Measurements from ENCODE around the gene MLLT3.

Gene MLLT3

GRCh38 chr9:20407013-20407412 is 215.3 kb downstream of the MLLT3 start:
- no peak for DNase-seq

- DNase-seq: no peak
Measured at GRCh38 chr9:20406344-20406743, 216.0 kb downstream of the MLLT3 start.

- DNase-seq: no peak
Measured at GRCh38 chr9:20405616-20406015, 216.7 kb downstream of the MLLT3 start.

- no peak for DNase-seq
Measured at GRCh38 chr9:20405078-20405477, 217.2 kb downstream of the MLLT3 start.

- no peak for DNase-seq
Measured at GRCh38 chr9:20404192-20404813, 218.0 kb downstream of the MLLT3 start.

DNA sequence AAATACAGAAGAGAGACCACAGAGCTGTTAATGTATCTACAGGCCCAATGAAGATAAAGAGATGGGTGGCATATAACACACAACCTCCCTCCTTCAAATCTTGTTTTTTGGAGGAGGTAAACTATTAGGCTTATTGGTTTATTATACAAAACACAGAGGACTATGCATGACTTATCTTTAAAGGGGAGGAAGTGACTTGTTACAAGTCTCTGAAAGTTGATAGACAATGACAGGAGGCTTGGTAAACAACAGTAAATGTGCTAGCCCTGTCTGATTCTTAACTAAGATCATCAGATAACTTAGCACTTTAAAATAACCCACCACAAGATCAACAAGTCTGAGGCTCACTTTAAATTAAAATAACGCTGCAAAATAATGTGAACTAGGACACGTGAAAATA is 219.0 kb downstream of the MLLT3 start:
- no peak for DNase-seq

GRCh38 chr9:20402273-20402875 is 219.9 kb downstream of the MLLT3 start:
- DNase-seq: no peak

DNA sequence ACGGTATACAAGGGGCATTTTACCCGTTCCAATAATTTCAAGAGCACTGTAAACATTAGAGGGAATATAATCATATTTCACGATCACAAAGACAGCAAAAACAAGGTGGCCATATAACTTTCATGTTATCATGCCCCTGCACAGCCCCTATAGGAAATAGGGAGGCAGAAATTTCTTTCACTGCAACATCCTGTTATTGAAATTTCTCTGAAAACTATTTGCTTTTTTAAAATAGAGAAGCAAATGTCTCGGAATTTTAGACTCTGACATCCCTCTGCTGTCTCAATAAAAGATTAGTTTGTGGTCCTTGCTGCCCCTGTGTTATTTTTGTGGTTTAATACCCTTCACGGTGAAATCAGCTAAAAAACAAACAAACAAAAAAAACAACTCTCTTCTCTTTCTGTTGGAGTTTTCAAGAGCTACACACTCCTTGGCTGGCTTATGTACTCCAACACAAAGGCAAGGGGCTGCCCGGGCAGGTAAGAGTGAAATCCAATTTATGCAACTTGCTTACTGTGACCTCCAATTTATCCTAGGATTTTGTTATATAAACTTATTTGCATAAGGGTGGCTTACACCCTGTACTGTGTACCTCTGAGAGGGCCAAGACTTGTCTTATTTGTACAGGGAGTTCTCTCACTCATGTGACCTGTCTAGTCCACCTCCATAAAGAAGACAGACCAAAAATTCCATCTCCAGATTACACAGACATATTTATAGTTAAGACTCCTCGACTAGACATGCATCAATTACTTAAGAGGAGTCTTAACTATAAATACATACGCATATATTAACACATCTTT is 223.6 kb downstream of the MLLT3 start:
- no peak for DNase-seq

DNA sequence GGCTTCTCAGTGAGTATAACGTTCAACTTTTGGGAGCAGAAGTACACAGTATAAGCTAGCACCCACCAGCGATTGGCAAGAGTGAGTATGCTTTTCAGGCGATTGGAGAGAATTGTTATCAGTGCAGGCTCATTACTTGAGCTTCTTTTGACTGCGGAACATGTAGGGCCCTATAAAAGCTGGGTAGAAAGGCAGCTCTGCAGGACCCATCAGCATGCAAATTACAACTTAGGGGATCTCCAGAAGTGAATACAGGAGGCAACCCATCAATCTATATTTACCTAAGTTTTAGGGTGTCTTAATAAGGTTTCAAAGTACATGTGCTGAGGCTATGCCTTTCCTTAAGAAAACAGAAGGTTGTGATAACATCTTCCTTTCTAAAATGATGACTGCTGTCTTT is 225.0 kb downstream of the MLLT3 start:
- no peak for DNase-seq

- DNase-seq: no peak
Measured at GRCh38 chr9:20396509-20396908, 225.8 kb downstream of the MLLT3 start.

DNA sequence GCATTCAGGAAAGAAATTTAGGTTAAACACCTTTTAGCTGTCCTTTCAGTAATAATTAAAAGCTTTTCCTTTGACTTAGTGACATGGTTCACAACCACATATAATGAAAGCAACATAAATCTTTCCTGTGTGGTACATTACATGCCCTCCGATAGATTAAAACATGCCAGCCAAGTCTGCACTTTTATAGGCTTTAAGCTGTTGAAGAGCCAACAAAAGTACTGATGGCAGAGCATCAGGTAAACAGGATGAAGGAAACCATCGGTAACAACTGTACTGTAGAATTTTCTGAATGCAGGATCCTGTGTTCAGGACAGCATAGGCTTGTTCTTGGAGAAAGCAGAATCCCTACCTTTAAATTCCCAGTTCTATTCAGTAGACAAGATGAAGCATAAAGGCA is 226.6 kb downstream of the MLLT3 start:
- DNase-seq: no peak

DNA sequence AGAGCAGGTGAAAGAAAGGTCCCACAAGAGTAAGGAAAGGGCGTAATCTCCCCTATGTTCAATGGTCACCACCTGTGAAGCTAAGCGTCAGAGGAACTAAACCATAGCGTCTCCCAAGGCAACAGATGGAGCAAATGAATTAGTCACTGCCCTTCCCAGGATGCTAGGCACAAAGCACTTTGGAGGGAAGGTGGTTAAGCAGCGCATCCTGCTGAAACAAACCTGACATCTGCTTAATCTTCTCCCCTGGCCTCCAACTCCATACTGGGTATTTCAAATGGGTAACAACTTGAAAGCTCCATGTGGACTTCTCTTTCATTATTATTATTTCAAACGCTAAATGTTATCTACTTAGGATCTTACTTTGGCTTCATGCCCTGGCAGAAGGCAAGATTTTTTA is 227.3 kb downstream of the MLLT3 start:
- no peak for DNase-seq

GRCh38 chr9:20391208-20391607 is 231.1 kb downstream of the MLLT3 start:
- DNase-seq: no peak

DNA sequence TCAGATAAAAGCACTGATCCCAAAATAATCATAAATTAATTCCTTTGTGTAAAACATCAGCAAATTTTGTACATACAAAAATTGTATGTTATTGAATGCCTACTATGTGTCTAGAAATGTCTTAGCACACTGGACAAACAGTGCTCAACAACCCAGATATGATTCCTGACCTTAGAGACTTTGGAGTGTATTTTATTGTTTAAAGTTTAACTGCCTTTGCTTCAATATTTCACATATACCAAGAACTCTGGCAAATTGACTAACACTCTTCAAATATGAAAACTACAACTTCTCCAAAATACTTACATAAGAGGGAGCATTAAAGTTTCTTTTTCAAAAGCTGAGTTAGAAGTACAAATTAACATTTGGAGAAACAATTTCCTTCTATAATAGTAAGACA is 231.9 kb downstream of the MLLT3 start:
- no peak for DNase-seq

DNA sequence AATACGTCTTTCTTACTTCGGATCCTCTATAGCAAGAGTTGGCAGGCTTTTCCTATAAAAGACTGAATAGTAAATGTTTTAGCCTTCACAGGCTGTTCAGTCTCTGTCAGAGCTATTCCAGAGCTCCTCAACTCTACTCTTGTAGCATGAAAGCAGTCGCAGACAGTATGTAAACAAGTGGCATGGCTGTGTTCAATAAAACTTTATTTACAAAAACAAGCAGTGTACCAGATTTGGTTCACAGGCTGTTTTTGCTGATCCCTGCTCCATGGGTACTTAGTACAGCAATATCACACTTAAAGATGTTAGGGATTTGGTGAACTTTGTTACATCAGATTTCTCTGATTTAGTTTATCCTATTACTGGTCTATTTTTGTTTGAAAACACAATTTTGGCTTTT is 235.2 kb downstream of the MLLT3 start:
- no peak for DNase-seq

DNA sequence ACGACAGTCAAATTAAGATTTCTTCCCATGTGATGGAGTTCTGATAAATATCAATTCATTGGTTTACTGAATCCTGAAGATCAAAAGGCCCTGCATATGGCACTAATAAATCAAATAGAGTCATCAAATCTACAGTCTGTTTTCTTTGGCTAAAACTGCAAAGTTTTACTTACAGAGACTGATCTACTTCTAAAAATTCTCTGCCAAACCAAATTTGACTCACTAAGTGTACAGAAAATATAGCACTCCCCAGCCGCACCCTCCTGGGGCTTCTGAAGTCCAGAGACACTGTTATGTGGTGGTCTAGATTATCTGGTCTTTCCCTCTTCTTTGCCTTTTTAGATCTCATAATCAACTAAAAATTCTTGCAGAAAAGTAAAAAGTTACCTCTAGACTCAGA is 237.7 kb downstream of the MLLT3 start:
- DNase-seq: no peak

GRCh38 chr9:20382460-20383071 is 239.7 kb downstream of the MLLT3 start:
- DNase-seq: no peak

GRCh38 chr9:20380546-20380945 is 241.8 kb downstream of the MLLT3 start:
- no peak for DNase-seq

GRCh38 chr9:20379804-20380225 is 242.5 kb downstream of the MLLT3 start:
- DNase-seq: no peak

DNA sequence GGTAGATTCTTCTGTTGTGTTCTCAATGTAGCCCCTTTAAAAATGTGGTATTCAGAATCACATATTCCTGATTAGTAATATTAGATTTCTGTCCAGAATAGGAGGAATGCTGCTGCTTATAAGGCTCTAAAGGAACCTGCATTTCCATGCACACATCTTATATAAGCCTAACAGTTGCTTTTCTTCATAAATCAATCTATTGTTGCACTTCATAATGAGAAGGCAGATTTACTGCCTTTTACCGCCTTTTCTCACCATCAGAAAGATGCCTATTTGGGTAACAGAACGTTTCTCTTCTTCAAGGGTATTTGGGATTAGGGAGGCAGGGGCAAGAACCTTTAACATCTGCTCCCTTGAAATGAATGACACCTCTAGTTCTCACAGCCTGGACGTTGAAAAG is 243.4 kb downstream of the MLLT3 start:
- DNase-seq: no peak

DNA sequence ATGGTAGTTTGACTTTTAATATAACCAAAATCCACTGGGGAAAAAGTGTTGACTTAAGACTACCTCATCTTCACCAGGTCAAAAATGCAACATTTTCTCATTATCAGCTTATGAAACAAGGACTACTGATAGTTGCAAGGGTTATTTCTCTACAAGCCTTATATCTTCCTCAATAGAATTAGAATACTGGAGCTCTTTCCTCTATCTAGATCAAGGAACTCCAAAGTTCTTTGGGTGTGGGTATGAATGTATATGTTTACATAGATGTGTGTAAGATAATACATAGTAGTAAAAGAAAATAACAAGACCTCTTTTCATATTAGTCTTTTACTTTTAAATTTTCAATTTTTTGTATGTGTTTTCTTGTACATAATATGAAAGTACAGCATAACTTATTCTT is 244.5 kb downstream of the MLLT3 start:
- DNase-seq: no peak

GRCh38 chr9:20376731-20377375 is 245.4 kb downstream of the MLLT3 start:
- DNase-seq: no peak

DNA sequence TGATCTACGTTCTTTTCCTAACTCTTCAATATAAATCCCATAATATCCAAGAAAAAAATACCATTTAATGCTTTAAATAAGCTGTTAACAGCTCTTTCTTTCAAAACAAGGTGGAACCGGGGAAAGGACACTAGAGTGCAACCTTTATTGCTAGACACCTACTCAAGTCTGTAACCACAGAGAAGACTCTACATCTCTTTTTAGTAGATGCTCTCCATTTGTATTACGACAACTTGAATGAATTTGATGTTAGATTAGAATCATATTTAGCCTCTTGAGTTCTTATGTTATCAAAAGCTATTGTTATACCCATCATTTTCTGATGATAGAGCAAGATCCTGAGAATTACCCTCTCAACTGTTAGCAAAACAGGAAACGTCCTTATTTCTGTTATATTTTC is 246.3 kb downstream of the MLLT3 start:
- DNase-seq: no peak
